DMS53 treated with DMSO at 0.1 percent for 48 hours (cell line): ENCODE results near the gene ECSIT.

Source experiments
- DNase-seq: peaks from one replicate; lab custom pipeline; 2025; ENCODE audit not compliant: unreplicated experiment; lab: John Stamatoyannopoulos, UW

ECSIT gene

DNA sequence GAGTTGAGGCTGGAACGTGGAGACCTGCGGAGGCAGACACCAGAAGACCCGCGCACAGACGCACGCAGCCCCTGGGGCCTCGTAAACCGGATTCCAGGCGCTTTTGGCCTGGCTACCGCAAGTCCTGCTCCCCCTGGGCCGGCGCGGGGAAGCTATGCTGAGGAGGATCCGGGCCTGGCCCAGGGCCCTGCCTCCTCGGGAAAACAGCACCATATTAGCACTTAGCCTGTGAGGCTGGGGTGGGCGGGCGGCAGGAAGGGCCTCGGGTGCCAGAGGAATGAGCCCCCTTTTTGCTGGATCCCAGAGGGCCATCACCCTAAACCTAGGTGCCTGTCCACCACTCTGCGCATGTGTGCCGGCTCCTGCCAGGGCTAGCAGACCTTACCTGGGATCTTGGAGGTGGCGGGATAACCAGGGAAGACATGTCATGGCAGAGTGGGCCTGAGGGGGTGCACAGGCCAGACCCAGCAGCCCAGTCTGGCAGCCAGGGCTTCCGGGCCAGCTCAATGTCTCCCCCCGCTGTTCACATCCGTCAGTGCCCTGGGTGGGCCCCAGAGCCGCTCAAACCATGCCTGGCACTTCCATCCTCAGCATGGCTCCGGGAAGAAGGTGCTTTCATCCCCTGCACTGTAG lies 22.8 kb upstream of the ECSIT start:
- DNase-seq: no peak

DNA sequence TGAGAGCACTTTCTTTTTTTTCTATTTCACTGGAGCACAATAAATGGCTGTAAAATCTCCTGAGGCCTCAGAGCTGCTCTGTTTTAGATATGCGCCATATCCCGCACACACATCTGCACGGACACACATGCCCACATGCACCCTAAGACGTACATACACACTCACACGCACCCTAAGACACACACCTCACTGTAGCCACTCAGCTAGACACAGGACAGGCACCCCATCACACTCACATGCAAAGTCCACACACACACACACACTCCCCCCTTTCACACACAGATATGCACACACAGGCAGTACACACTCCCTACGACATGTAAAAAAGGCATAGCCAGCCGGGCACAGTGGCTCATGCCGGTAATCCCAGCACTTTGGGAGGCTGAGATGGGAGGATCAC lies 21.3 kb upstream of the ECSIT start:
- no peak for DNase-seq

DNA sequence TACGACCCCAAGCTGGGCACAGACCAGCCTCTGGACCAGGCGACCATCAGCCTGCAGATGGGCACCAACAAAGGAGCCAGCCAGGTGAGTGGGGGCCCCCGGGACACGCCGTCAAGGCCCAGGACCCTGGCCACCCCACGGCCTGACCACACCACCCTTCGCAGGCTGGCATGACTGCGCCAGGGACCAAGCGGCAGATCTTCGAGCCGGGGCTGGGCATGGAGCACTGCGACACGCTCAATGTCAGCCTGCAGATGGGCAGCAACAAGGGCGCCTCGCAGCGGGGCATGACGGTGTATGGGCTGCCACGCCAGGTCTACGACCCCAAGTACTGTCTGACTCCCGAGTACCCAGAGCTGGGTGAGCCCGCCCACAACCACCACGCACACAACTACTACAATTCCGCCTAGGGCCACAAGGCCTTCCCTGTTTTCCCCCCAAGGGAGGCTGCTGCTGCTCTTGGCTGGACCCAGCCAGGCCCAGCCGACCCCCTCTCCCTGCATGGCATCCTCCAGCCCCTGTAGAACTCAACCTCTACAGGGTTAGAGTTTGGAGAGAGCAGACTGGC lies 20.5 kb upstream of the ECSIT start:
- DNase-seq: no peak

DNA sequence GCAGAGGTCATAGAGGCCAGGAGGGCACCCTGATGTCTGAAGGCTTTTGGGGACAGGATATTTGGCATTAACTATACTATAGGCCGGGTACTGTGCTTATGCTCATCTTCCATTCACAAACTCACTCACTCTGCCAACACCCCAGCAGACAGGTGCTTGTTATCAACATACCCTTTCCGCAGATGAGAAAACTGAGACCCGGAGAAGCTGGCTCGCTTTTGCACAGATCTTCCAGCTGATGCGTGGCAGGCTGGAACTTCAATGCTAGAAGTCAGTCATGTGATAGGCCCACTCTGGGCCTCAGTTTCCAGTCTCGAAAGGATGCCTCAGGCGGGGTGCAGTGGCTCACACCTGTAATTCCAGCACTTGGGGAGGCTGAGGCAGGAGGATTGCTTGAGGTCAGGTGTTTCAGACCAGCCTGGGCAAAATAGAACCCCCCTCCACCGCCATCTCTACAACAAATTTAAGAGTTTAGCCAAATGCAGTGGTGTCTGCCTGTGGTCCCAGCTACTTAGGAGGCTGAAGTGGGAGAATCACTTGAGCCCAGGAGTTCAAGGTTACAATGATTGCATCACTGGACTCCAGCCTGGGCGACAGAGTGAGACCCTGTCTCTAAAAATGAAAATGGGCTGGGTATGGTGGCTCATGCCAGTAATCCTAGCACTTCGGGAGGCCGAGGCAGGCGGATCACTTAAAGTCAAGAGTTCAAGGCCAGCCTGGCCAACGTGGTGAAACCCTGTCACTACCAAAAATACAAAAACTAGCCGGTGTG lies 19.2 kb upstream of the ECSIT start:
- DNase-seq: no peak

DNA sequence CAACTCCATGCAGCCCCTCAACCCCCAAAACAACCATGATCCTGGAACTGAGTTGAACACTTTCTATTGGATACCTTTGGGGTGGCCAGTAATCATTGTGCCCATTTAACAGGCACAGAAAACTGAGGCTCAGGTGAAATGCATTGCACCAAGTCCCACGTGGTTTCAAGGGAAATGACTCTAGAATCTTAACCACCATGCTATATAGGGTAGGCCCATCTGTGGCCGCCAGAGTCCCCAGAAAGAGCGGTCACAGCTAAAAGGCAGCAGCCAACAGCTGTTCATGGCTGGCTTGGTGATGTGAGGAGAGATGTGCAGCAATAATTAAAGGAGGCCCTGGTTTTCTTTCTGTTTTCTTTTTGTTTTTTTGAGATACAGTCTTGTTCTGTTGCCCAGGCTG lies 12.3 kb upstream of the ECSIT start:
- DNase-seq: no peak

DNA sequence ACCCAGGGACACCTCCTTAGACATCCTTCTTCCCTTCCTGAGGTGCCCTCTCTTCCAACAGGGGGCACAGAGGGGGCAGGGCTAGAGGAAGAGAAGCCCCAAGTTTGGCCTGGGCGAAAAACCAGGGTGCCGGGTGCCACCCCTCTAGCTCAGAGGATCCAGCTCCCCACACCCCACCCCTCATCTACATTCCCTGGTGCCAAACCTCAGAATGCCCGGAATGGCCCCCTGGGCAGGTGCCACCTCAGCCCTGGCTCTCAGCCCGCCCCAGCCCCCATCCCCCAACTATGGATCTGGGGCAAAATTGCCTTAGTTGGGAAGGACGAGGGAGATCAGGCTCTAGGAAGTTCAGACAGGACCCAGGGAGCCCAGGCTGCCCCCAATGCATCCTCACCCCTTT lies 11.7 kb upstream of the ECSIT start:
- DNase-seq: no peak

DNA sequence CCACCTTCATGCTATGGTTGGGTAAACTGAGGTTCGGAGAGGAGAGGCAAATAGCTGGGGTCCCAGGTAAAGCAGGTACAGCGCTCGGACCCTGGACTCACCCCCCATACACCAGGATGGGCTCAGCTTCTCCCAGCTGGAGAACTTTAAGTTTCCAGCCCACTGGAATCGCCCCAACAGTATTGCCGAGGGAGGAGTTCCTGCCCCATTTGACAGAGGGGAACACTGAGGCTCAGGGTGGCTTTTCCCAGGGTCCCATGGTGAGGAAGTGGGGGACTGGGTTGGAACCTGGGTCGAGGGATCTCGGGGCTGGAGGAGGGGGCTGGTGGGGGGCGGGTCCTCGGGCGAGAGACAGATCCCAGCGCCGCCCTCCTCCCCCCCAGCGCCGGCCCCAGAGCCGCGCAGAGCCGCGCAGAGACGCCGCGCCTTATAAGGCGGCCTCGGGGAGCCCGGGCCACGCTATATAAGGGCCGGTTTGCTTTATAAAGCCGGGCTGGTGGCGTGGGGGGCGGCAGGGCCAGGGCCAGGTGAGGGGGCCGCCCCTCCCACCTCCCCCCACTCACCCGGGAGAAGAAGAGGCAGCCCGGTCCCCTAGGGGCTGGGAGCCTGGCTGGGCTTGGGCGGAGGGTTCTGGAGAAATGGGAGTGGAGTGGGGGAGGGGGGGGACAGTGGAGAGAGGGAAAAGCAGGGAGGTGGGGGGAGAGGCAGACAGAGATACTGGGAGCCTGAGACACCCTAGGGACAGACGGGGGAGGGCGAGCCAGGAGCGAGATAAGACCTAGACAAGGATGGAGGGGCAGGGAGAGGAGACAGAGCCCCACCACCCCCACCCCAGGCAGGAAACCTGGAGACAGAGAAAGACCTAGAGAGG lies 10.8 kb upstream of the ECSIT start:
- DNase-seq: no peak

DNA sequence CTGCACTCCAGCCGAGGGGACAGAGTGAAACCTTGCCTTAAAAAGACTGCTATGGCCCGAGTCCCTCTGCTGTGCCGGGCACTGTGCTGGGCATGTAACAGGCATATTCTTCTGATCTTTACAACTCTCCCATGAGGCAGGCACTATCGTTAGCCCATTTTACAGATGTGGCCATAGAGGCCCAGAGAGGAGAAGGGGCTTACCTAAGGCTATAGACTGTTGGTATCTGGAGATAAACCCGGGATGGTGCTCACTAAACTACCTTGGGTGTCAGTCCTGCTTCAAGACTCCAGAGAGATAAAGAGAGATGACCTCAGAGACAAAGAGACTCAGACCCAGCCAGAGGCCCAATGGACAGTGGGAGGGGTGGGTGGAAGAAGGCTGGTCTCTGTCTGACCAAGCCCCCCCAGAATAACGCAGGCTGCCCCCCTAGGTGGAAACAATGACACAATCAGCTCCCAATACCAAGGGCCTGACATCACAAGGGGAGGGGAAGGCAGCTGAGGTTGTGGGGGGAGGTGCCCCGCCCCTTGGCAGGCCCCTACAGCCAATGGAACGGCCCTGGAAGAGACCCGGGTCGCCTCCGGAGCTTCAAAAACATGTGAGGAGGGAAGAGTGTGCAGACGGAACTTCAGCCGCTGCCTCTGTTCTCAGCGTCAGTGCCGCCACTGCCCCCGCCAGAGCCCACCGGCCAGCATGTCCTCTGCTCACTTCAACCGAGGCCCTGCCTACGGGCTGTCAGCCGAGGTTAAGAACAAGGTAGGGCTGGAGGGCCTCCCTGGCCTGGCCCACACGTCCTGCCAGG lies 9.5 kb upstream of the ECSIT start, which contains the start of gene CNN1:
CNN1 (plus strand) TSS at position 620 of the 805 bp plus-strand sequence; CDS start at position 697, 77 bp downstream.
- DNase-seq: no peak

DNA sequence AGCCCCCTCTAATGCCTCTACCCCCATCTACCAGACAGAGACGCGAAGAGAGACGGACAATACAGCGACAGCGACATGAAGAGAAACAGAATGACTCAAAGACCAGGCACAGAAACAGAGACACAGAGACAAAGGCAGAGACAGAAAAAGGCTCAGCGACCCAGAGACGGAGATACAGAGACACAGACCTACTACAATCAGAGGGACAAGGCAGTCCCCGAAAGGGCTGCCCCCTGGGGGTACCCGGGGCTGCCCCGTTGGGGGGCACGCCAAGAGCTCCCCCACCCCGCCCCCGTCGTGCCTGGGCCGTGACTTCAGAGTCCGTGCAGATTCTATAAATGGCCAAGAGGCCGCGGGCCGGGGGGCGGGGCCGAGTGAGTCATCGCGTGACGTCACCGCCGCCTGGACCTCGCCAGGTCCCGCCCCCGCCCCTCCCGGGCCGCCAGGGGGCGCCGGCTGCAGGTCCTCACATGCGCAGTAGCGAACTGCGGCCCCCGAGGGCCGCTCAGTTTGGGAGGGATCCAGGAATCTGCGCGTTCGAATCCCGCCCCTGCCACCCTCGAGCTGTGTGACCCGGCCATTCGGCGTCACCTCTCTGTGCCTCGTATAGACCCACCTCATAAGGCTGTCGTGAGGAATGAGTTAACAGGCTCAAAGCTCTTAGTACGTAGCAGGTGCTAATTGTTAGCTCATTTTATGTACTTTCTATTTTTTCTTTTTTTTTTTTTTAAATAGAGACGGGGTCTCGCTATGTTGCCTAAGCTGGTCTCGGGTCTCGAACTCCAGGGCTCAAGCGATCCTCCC lies 7.1 kb upstream of the ECSIT start:
- peak; percentile 59 for DNase-seq

DNA sequence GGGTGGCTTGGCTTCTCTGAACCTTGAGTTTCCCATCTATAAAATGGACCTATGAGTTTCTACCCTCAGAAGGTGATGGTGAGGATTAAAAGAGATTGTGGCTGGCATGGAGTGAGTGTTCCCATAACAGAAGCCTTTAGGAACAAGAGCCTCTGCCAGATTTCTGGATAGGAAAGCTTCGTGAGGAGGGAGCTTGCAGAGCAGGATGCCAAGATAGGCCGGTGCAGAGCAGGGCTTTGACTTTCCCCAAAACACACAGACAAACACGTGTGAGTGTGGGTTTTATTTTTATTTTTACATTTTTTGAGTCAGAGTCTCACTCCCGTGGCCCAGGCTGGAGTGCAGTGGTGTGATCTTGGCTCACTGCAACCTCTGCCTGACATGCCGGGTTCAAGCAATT lies 6.0 kb upstream of the ECSIT start:
- no peak for DNase-seq

DNA sequence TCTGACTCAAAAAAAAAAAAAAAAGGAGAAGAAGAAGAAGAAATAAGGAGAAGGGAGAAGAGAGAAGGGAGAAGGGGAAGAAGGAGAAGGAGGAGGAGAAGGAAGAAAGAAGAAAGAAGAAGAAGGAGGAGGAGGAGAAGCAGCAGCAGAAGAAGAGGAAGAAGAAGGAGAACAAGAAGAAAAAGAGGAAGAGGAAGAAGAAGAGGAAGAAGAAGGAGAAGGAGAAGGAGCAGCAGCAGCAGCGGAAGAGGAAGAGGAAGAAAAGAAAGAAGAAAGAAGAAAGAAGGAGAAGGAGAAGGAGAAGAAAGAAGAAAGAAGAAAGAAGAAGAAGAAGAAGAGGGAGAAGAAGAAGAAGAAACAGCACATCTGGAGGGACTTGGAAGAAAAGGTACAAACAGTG lies 5.6 kb upstream of the ECSIT start:
- DNase-seq: no peak

DNA sequence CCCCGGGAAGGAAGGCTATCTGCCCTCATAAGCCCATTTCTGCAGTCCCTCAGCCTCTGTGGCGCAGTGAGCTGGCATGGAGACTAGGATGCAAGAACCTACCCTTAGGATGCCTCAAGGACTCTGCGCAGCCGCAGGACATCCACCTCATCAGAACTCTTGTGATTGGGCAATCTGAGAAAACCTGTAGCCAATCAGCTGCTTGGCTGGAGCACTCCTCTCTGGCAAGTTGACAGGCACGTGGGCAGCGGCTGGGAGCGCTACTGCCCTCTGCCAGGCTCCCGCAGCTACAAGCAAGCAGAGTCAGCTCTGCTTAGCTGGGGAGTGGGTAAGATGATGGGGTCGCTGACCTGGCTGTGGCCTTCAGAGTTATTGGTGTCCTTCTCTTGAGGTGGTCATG lies 1.5 kb upstream of the ECSIT start:
- DNase-seq: peak; percentile 89

DNA sequence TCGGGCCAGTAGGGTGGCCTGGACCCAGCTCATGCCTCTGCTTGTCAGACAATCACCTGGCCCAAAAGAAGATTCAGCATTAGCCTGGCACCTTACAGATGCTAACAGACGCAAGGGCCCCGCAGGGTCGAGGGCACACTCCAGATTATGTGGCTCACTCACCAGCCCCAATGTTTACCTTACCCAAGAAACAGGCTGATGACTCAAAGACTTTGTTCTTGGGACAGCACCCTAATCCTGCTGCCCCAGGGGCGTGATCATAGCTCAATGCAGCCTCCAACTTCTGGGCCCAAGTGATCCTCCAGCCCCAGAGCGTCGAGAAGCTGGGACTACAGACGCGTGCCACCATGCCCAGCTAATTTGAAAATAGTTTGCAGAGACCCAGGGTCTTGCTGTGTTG lies 9.8 kb downstream of the ECSIT start:
- DNase-seq: no peak

DNA sequence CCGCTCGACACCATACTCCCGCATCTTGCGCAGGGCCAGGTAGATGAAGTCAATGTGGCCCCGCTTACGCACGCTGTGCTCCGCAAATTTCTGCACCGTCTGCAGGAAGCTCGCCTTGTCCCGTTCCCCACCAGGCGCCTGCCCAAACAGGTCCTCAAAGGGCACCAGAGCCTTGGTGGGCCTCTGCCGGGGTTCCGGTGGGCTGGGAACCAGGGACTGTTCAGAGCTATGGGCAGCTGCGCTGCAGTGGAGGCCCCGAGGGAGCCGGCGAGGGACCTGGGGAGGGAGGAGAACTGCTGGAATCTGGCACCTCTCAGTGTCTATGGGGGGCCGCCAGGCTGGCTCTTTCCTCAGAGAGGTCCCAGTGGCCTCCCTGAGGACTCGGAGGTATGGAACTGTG lies 15.0 kb downstream of the ECSIT start:
- DNase-seq: no peak

DNA sequence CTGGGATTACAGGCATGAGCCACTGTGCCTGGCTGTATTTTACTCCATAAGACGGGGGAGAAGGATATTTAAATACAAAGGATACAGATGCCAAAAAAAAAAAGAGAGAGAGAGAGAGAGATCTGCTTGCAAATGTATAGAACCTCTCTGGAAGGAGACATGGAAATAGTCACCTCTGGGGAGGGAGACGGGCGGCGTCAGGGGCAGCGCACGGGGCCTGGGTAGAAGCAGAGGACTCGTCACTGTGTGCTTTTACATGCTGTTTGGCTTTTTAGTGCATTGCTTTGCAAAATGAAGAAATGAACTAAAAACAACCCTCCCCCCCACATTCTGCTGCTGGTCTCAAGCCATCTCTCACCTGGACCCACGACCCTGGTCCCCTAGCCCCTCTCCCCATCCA lies 18.5 kb downstream of the ECSIT start:
- no peak for DNase-seq

DNA sequence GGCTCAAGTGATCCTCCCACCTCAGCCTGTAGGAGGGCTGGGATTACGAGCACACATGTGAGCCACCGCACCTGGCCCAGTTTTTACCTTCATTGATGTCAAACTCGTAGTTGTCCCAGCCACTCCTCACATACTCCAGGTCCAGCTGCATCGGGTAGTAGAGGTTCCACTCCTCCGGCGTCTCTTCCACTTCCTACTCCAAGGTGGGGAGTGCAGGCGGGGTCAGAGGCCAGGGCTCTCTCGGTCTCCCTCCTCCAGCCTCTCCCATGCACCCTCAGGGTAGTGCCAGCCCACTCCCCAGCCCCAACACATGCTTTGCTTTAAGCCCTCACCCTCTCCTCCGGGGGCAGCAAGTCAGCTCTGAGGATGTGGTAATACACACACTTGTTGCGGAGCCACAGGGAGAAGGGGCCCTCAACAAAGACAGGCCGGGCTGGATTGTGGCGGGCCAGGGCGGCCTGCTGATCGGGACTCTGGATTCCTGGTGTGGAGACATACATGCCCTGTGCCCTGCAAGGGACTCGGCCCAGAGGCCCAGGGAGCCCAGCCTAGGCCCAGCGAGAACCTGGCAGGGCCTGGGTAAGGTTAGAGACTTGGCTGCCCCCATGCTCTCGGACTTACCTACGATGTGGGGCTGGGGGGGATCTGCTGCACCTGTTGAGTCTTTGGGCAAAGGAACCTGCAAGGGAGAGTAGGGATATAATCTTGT lies 21.4 kb downstream of the ECSIT start:
- no peak for DNase-seq

DNA sequence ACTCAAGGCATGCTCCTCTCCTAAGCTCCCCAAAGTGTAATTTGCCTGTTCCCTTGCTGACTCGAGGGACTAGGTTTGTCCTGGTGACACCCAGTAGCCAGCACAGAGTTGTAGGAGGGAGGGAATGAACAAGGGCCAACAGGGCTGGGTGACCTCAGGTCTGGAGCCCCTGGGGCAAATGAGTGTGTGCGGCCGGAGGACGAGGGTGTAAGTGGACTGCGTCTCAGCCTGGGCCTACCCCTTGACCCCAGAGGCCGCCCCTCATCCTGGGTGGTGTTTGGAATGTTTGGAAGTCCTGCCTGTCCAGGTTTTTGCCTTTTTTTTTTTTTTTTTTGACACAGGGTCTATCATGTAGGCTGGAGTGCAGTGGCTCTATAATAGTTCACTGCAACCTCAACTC lies 22.0 kb downstream of the ECSIT start:
- DNase-seq: no peak

DNA sequence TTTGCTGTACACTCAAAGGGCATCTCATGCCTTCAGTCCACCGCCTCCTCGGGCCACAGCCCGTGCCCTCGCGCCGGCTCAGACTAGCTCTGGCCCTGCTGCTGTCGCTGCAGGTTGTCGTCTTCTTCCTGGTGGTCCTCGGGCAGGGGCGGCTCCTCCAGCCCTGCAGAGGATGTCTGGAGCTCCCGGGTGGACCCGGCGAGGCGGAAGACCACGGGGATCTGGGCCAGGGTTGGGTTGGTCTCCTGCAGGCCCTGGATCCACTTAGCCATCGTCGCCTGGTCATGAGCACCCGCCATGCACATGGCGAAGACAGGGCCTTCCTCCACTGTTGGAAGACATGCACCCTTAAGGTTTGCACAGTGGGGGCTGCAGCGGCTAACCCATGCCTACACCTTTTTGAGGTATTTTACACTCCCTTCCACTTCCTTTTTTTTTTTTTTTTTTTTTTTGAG lies 22.8 kb downstream of the ECSIT start:
- no peak for DNase-seq

DNA sequence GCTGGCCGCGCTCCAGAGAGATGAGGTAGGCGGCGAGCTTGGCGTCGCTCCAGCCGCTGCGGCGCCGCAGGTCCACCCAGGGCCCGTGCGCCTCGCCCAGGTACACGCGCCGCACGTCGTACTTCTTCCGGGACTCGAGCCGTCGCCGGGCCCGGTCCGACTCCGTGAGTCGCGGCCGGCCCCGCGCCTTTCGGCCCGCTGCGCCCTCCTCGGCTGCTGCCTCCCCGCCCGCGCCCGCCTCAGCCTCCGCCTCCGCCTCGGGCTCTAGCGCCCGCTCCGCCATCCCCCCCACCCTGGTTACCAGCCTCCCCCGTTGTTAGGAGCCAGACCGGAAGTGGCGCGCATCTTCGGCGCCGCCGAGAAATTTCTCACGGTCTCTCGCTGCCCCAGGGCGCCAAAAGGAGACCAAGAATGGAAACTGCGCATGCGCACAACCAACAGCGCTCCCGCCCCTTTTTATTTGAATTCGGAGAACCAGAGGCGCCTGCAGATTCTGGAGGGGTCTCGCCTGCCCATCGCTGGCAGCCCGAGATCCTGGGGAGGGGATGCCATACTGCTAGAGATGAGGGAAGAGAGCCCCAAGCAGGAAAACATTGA lies 23.3 kb downstream of the ECSIT start, which contains the start of gene ZNF653:
ZNF653 (minus strand) TSS at position 336 of the 597 bp plus-strand sequence; CDS start at position 283, 53 bp downstream.
- peak; percentile 77 for DNase-seq
